K562 (cell line): Measurements from ENCODE around the gene RECQL5. TPM values are rescaled to one million over a fixed set of nuclear protein-coding genes. Genes with fewer than 3 reads are reported as not detected.

Experiments
- ATAC-seq: fragments of 200-7000 bp; cut with Tn5 transposase; 3 replicates; pipeline ENCODE4 v1.9.1; 2020; ENCODE audit warnings: moderate library complexity
- BruUV-seq: library from RNA; stranded (reverse); fragments of 400-500 nt; replicated peaks from 2 replicates; lab custom pipeline; 2021; lab: Mats Ljungman, UMichigan
- CTCF ChIA-PET: fragments of 300-600 bp; formaldehyde crosslinking; extraction: SDS; loops from one replicate; lab custom pipeline; 2021; ENCODE audit warnings: low intra/inter-chr PET ratio; lab: Yijun Ruan, JAX
- POLR2A ChIA-PET: fragments of 300-600, 350-650 bp; sonication (Branson Sonifier 250); formaldehyde crosslinking; extraction: SDS; loops from one replicate; lab custom pipeline; 2021; ENCODE audit warnings: antibody characterized with exemption, inconsistent platforms; lab: Yijun Ruan, JAX
- DNase-seq, 4 experiments: peaks; one replicate each; pipeline versions ENCODE4 v3.0.0 to v3.0.0-alpha.2; 2011 to 2018; ENCODE audit warnings: low spot score in 3 of 4, mixed read lengths in 3 of 4; ENCODE audit errors: extremely low read depth in 1 of 4
- FAIRE-seq: peaks from 2 replicates; lab custom pipeline; 2011; peaks lifted over from hg19 to GRCh38; lab: Jason Lieb, UNC
- H2AFZ ChIP-seq: 2 replicates; pipeline ENCODE4 v1.6.0; 2011; ENCODE audit warnings: low read depth, low read length, control low read depth, inconsistent platforms
- H3K27ac ChIP-seq: fragments of 200-600 bp; 3 replicates; pipeline ENCODE4 v1.8.0; 2011; ENCODE audit warnings: low read depth, mild to moderate bottlenecking, control low read depth, inconsistent platforms, low read length, moderate library complexity, mixed read lengths; ENCODE audit errors: extremely low read depth
- H3K27me3 ChIP-seq, 2 experiments: fragments of 300-600 bp in 1 of 2; 2 replicates in 1 of 2; 3 replicates in 1 of 2; pipeline versions ENCODE4 v1.6.0 to v1.8.0; 2011; ENCODE audit warnings: inconsistent platforms in 2 of 2, low read length in 2 of 2, mild to moderate bottlenecking in 1 of 2, mixed read lengths in 1 of 2, moderate library complexity in 1 of 2; ENCODE audit not compliant: control insufficient read depth in 2 of 2, insufficient read depth in 2 of 2
- H3K36me3 ChIP-seq: fragments of 300-600 bp; 3 replicates; pipeline ENCODE4 v1.8.0; 2011; ENCODE audit warnings: mild to moderate bottlenecking, low read length, inconsistent platforms; ENCODE audit not compliant: control insufficient read depth, insufficient read depth
- H3K4me1 ChIP-seq, 2 experiments: fragments of 200-600 bp in 1 of 2; replicated peaks in 1 of 2; 2 replicates in 1 of 2; 3 replicates in 1 of 2; pipeline versions ENCODE4 v1.5.1 to v1.8.0; 2011; ENCODE audit warnings: inconsistent platforms in 2 of 2, low read length in 2 of 2, mild to moderate bottlenecking in 1 of 2, mixed read lengths in 1 of 2, moderate library complexity in 1 of 2; ENCODE audit not compliant: control insufficient read depth in 2 of 2, insufficient read depth in 2 of 2
- H3K4me2 ChIP-seq: 2 replicates; pipeline ENCODE4 v1.6.1; 2011; ENCODE audit warnings: low read length, control low read depth, inconsistent platforms, mixed read lengths; ENCODE audit not compliant: insufficient read depth
- H3K4me3 ChIP-seq: fragments of 200-600 bp; sonication (generic), shearing (Covaris generic); 2 replicates; pipeline ENCODE4 v1.5.1; 2016; ENCODE audit warnings: control low read depth, inconsistent platforms
- H3K79me2 ChIP-seq: fragments of 200-600 bp; 3 replicates; pipeline ENCODE4 v1.8.0; 2011; ENCODE audit warnings: low read length, inconsistent platforms; ENCODE audit not compliant: control insufficient read depth, insufficient read depth
- H3K9ac ChIP-seq, 2 experiments: 2 replicates each; pipeline versions ENCODE4 v1.6.0 to v1.6.1; 2011; ENCODE audit warnings: low read depth in 2 of 2, low read length in 2 of 2, control low read depth in 1 of 2, inconsistent platforms in 1 of 2, mild to moderate bottlenecking in 1 of 2, mixed read lengths in 1 of 2; ENCODE audit not compliant: insufficient read depth in 1 of 2
- H3K9me1 ChIP-seq: one replicate; pipeline ENCODE4 v1.6.0; 2011; ENCODE audit warnings: inconsistent platforms, mild to moderate bottlenecking, low read length, moderate library complexity; ENCODE audit not compliant: control insufficient read depth, insufficient read depth
- H3K9me3 ChIP-seq: replicated peaks from 2 replicates; pipeline ENCODE4 v1.5.1; 2011; ENCODE audit warnings: low read depth, low read length, inconsistent platforms; ENCODE audit not compliant: control insufficient read depth, insufficient read depth
- H4K20me1 ChIP-seq: replicated peaks from 2 replicates; pipeline ENCODE4 v1.6.1; 2011; ENCODE audit warnings: low read length, inconsistent platforms, mixed read lengths; ENCODE audit not compliant: control insufficient read depth, insufficient read depth
- FOXK1 ChIP-seq: sonication (generic); formaldehyde crosslinking; IDR thresholded peaks from 2 replicates; pipeline ENCODE4 v1.8.0; 2022; ENCODE audit warnings: missing genetic modification reagents, mild to moderate bottlenecking, borderline replicate concordance
- HMGXB4 ChIP-seq: sonication (generic); formaldehyde crosslinking; IDR thresholded peaks from 2 replicates; pipeline ENCODE4 v1.8.1; 2023; ENCODE audit warnings: mild to moderate bottlenecking, missing genetic modification reagents
- ID3 ChIP-seq, 2 experiments: fragments of 250-450 bp in 1 of 2; fragments of 450-650 bp in 1 of 2; sonication (Bioruptor Pico) in 1 of 2; IDR thresholded peaks; 2 replicates each; pipeline versions ENCODE4 v1.6.1 to v1.8.0; 2016 to 2021; ENCODE audit warnings: mild to moderate bottlenecking in 2 of 2, moderate library complexity in 2 of 2, missing compliant biosample characterization in 1 of 2, missing genetic modification characterization in 1 of 2
- USF1 ChIP-seq: sonication (generic); formaldehyde crosslinking; IDR thresholded peaks from 2 replicates; pipeline ENCODE4 v1.9.0; 2022; ENCODE audit warnings: mild to moderate bottlenecking, missing genetic modification reagents
- ZFP30 ChIP-seq: fragments of 250-450 bp; sonication (Bioruptor Pico); IDR thresholded peaks from 2 replicates; pipeline ENCODE4 v1.8.0; 2022; ENCODE audit warnings: moderate library complexity, mild to moderate bottlenecking, inconsistent platforms, borderline replicate concordance
- ZFP91 ChIP-seq: sonication (generic); formaldehyde crosslinking; IDR thresholded peaks from 2 replicates; pipeline ENCODE4 v1.8.0; 2022; ENCODE audit warnings: mild to moderate bottlenecking, missing genetic modification reagents
- ZNF695 ChIP-seq: fragments of 450-650 bp; formaldehyde crosslinking; IDR thresholded peaks from 2 replicates; pipeline ENCODE4 v1.4.0; 2020; ENCODE audit warnings: mild to moderate bottlenecking, moderate library complexity
- ZNF764 ChIP-seq: fragments of 250-450 bp; sonication (Bioruptor Pico); IDR thresholded peaks from 2 replicates; pipeline ENCODE4 v1.4.0; 2020; ENCODE audit warnings: low read depth, mild to moderate bottlenecking, moderate library complexity
- WGBS: fragments of 100-300 bp; shearing (Covaris generic); methylation state at CpG from one replicate; pipeline ENCODE4 v1.1.6; 2016; ENCODE audit warnings: low coverage, mixed read lengths; ENCODE audit not compliant: insufficient coverage; ENCODE audit errors: missing lambda C conversion rate; 5-methylcytosine and 5-hydroxymethylcytosine counted together
- in situ Hi-C: fragments of 300-500 bp; cut with MboI; formaldehyde crosslinking; loops from 4 replicates; pipeline ENCODE4 v1.15.0; 2018; ENCODE audit warnings: inconsistent platforms, mixed read lengths
- intact Hi-C: fragments of 100-400 bp; cut with micrococcal nuclease; formaldehyde crosslinking; loops from 2 replicates; pipeline ENCODE4 v1.14.2; 2022
- polyA plus RNA-seq, 8 experiments: library from polyadenylated mRNA; depleted of rRNA in 4 of 8; stranded (reverse) in 5 of 8; unstranded in 3 of 8; fragments of >200 nt; fragmentation: Nextera tagmentation in 2 of 8; fragmentation: Illumina TruSeq in 1 of 8; extraction: Ambion mirVana in 2 of 8; extraction: Trizol in 1 of 8; gene quantifications; 2 replicates each; pipeline versions ENCODE4 v1.2.1 to v1.2.3, GENCODE V29; 2011 to 2014; ENCODE audit warnings: inconsistent platforms in 1 of 8, missing spikeins in 1 of 8
- total RNA-seq, 7 experiments: library from RNA; depleted of rRNA in 6 of 7; stranded (reverse); fragments of >200 nt in 6 of 7; fragmentation: Illumina TruSeq in 2 of 7; extraction: Trizol in 2 of 7; gene quantifications; 2 replicates each; pipeline versions ENCODE4 v1.2.1 to v1.2.3, GENCODE V29; 2011 to 2021; ENCODE audit warnings: low replicate concordance in 1 of 7

RECQL5 gene
- total and polyA plus RNA-seq, 9 of the 15 experiments (the other 6 are each of a cell fraction or from before 2014, with no cell fraction given), result 4.1 to 34.8 (median 16.4) TPM

GRCh38 chr17:75703191-75703590 lies 36.2 kb upstream of the RECQL5 start:
- ChIA-PET CTCF (no interaction called here), POLR2A (interaction anchor here (0.8 to 1.2 kb wide), 3 partner anchors 10 to 20 kb away, joined by 3 to 5 read pairs (median 4); no protein-coding TSS in a partner anchor)
- Histone ChIP-seq H3K27ac (no peak overlapping the region), H3K4me3 (no peak overlapping the region), H3K9me3 (no peaks in the 10 kb centered on the region), H3K79me2 (no peaks in the 10 kb centered on the region), H3K4me2 (no peak overlapping the region), H3K36me3 (peaks cover 91% of the 10 kb centered on the region), H2AFZ (no peak overlapping the region), H4K20me1 (0 out of 2 replicates have a peak, but pooled peaks cover 4% of the 10 kb centered on the region), H3K9ac (no peak overlapping the region)
- no peak for DNase-seq
- FAIRE-seq, result no peak
- intact Hi-C loops, result no loop called here
- in situ Hi-C loops, result no loop called here
- WGBS, result 93% methylated on average over 11 of the region's 12 CpGs
- ATAC-seq, result no peak
- no peak for TF ChIP-seq ZNF764 (CRISPR knock-in tag)
- no peak for TF ChIP-seq ZFP30 (CRISPR knock-in tag)
- no peak for TF ChIP-seq HMGXB4 (CRISPR knock-in tag)
- TF ChIP-seq, all 486 proteins: peak for 0
- Histone ChIP-seq H3K9me1 (peaks cover 3% of the 10 kb centered on the region), H3K27me3 (no peaks in the 10 kb centered on the region), H3K4me1 (peaks cover 5 to 20% of the 10 kb centered on the region in 2 experiments; a peak in 4 of 5 replicates)
- no TSS peak for BruUV-seq

- H3K36me3 ChIP-seq, result peaks cover 92% of the 10 kb centered on the region
- no peaks in the 10 kb centered on the region for H3K27me3 ChIP-seq
- ATAC-seq, result no peak
- CTCF ChIA-PET, result no interaction called here
- 0 out of 2 replicates have a peak, but pooled peaks cover 2% of the 10 kb centered on the region for H4K20me1 ChIP-seq
- no peak overlapping the region for H3K4me3 ChIP-seq
- WGBS, result 81% methylated on average over 10 of the region's 10 CpGs
- intact Hi-C loops (no loop called here), in situ Hi-C loops (no loop called here)
- no peaks in the 10 kb centered on the region for H3K79me2 ChIP-seq
- POLR2A ChIA-PET, result no interaction called here
- no peak overlapping the region for H3K4me2 ChIP-seq
- no peak overlapping the region for H2AFZ ChIP-seq
- H3K9ac ChIP-seq, result no peak overlapping the region
- no peak overlapping the region for H3K27ac ChIP-seq
- FAIRE-seq, result no peak
- no peaks in the 10 kb centered on the region for H3K9me3 ChIP-seq
- H3K9me1 ChIP-seq, result peaks cover 3% of the 10 kb centered on the region
- no peak for DNase-seq
- BruUV-seq, result no TSS peak
- peaks cover 5 to 10% of the 10 kb centered on the region in 2 experiments; a peak in 4 of 5 replicates for H3K4me1 ChIP-seq
- TF ChIP-seq ID3 (CRISPR knock-in tag; IDR thresholded peaks at IDR 0.05), result no peak
- no peak for TF ChIP-seq ID3 (tag; IDR thresholded peaks at IDR 0.05)
- TF ChIP-seq USF1 (CRISPR knock-in tag), result no peak
- no peak for TF ChIP-seq ZFP91
- TF ChIP-seq FOXK1, result no peak
- no peak for TF ChIP-seq ZNF695 (CRISPR knock-in tag)
Observed at GRCh38 chr17:75701288-75701687, 34.3 kb upstream of the RECQL5 start.
